DOHH2 (cell line): Measurements from ENCODE around the gene PEMT.

Source experiments
- H3F3A ChIP-seq: fragments of 200-600 bp; sonication (generic), shearing (Covaris generic); 2 replicates; pipeline ENCODE4 v1.6.0; 2016; ENCODE audit warnings: antibody characterized with exemption, mild to moderate bottlenecking; ENCODE audit not compliant: control insufficient read depth, insufficient read depth
- H3K27ac ChIP-seq: fragments of 200-600 bp; sonication (generic); 2 replicates; pipeline ENCODE4 v1.5.1; 2014; ENCODE audit warnings: low read depth, mild to moderate bottlenecking, low read length, moderate library complexity
- H3K27me3 ChIP-seq: fragments of 200-600 bp; sonication (generic); 2 replicates; pipeline ENCODE4 v1.6.1; 2014; ENCODE audit warnings: mild to moderate bottlenecking, low read length, mixed read lengths; ENCODE audit not compliant: control insufficient read depth
- H3K36me3 ChIP-seq: fragments of 200-600 bp; sonication (generic); 2 replicates; pipeline ENCODE4 v1.6.1; 2014; ENCODE audit warnings: mild to moderate bottlenecking, low read length, moderate library complexity, mixed read lengths; ENCODE audit not compliant: control insufficient read depth
- H3K4me1 ChIP-seq: fragments of 200-600 bp; sonication (generic); 2 replicates; pipeline ENCODE4 v1.6.1; 2014; ENCODE audit warnings: mild to moderate bottlenecking, low read length, mixed read lengths; ENCODE audit not compliant: control insufficient read depth
- H3K4me2 ChIP-seq: fragments of 200-600 bp; sonication (generic); 2 replicates; pipeline ENCODE4 v1.6.0; 2014; ENCODE audit warnings: mild to moderate bottlenecking, low read length, moderate library complexity
- H3K4me3 ChIP-seq: fragments of 200-600 bp; sonication (generic); 2 replicates; pipeline ENCODE4 v1.5.1; 2014; ENCODE audit warnings: mild to moderate bottlenecking, low read length, mixed read lengths
- H3K79me2 ChIP-seq: fragments of 200-600 bp; sonication (generic); 2 replicates; pipeline ENCODE4 v1.6.1; 2014; ENCODE audit warnings: mild to moderate bottlenecking, low read length, mixed read lengths; ENCODE audit not compliant: control insufficient read depth
- H3K9me2 ChIP-seq: fragments of 200-600 bp; sonication (generic); replicated peaks from 2 replicates; pipeline ENCODE4 v1.6.1; 2014; ENCODE audit warnings: mild to moderate bottlenecking, low read length, mixed read lengths; ENCODE audit not compliant: control insufficient read depth
- H3K9me3 ChIP-seq: fragments of 200-600 bp; sonication (generic); 2 replicates; pipeline ENCODE4 v1.6.1; 2014; ENCODE audit warnings: antibody characterized with exemption, low read length, mixed read lengths; ENCODE audit not compliant: control insufficient read depth, insufficient read depth
- H4K20me1 ChIP-seq: fragments of 200-600 bp; sonication (generic); 2 replicates; pipeline ENCODE4 v1.6.0; 2014; ENCODE audit warnings: low read depth, mild to moderate bottlenecking, antibody characterized with exemption, low read length, moderate library complexity; ENCODE audit not compliant: control insufficient read depth, insufficient read depth
- EZH2phosphoT487 ChIP-seq: fragments of 200-600 bp; sonication (generic); IDR thresholded peaks from 2 replicates; pipeline ENCODE4 v1.6.1; 2017; ENCODE audit warnings: borderline replicate concordance, mild to moderate bottlenecking, antibody characterized with exemption, low read length, moderate library complexity, mixed read lengths
- TF ChIP-seq, protein P1 (sequence below): fragments of 200-600 bp; sonication (generic); IDR thresholded peaks from one replicate; pipeline ENCODE4 v1.5.1; 2014; ENCODE audit warnings: antibody characterized with exemption, mild to moderate bottlenecking, low read depth, low read length; ENCODE audit not compliant: poor library complexity, severe bottlenecking

The PEMT gene

DNA sequence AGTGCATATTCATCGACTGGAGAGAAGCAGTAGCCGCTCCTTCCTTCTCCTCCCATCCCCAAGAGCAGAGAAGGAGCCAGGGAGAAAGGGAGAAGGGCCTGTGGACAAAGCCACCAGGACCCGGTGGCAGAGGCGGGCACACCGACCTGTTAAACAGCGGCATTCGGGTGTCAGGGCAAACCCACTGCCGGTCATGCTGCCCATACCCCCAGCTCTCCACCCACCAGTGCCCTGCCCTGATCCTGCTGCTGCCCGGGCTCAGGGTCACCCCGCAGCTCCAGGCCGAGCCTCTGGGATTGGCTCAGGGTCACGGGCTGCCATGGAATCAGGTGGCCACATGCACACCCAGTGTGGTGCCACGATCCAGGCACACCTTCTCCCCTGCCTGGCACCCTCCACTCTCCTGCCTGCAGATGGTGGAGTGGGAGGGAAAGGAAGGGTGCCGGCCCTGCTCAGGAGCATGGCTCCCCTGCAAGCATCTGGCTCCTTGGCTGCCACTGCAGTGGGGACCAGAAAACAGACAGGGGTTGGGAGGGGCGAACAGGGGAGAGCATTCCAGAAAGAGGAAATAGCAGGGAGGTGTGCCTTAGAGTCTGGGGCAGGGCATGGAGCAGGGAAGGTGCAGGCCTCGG is 77.0 kb downstream of the PEMT start:
- H3K27ac ChIP-seq: no peak overlapping the region
- H3K4me2 ChIP-seq: no peak overlapping the region
- H3K4me3 ChIP-seq: no peak overlapping the region
- no peaks in the 10 kb centered on the region for H3K9me2 ChIP-seq
- H3K36me3 ChIP-seq: no peaks in the 10 kb centered on the region
- no peaks in the 10 kb centered on the region for H3K27me3 ChIP-seq
- peaks cover 5% of the 10 kb centered on the region; the same call in 1 of the 2 replicates for H3K4me1 ChIP-seq
- H4K20me1 ChIP-seq: no peaks in the 10 kb centered on the region
- H3K79me2 ChIP-seq: no peaks in the 10 kb centered on the region
- H3K9me3 ChIP-seq: no peaks in the 10 kb centered on the region
- H3F3A ChIP-seq: no peaks in the 10 kb centered on the region
- TF ChIP-seq EZH2phosphoT487: no peak
- TF ChIP-seq, protein P1, sequence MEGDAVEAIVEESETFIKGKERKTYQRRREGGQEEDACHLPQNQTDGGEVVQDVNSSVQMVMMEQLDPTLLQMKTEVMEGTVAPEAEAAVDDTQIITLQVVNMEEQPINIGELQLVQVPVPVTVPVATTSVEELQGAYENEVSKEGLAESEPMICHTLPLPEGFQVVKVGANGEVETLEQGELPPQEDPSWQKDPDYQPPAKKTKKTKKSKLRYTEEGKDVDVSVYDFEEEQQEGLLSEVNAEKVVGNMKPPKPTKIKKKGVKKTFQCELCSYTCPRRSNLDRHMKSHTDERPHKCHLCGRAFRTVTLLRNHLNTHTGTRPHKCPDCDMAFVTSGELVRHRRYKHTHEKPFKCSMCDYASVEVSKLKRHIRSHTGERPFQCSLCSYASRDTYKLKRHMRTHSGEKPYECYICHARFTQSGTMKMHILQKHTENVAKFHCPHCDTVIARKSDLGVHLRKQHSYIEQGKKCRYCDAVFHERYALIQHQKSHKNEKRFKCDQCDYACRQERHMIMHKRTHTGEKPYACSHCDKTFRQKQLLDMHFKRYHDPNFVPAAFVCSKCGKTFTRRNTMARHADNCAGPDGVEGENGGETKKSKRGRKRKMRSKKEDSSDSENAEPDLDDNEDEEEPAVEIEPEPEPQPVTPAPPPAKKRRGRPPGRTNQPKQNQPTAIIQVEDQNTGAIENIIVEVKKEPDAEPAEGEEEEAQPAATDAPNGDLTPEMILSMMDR: no peak

DNA sequence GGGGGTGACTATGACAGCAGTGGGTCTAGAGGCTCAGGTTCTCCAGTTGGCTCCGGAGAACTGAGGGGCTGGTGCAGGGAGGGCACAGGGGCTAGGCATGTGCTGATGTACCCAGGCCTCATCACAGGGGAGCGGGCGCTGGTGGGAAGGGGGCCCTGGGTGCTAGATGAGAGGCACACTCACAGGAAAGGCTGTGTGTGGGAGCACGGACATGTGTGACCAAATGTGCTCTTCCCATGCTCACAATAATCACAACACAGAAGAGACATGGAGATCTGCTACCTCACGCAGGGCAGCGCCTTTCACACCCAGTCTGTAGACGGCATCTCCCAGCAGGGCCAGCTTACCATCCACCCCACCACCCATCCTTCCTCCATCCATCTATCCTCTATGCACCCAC is 77.9 kb downstream of the PEMT start:
- no peaks in the 10 kb centered on the region for H3K36me3 ChIP-seq
- no peaks in the 10 kb centered on the region for H3K9me3 ChIP-seq
- H3K79me2 ChIP-seq: no peaks in the 10 kb centered on the region
- TF ChIP-seq, protein P1: no peak
- no peak for TF ChIP-seq EZH2phosphoT487
- H3K4me3 ChIP-seq: no peak overlapping the region
- H4K20me1 ChIP-seq: no peaks in the 10 kb centered on the region
- no peaks in the 10 kb centered on the region for H3K9me2 ChIP-seq
- H3K4me2 ChIP-seq: no peak overlapping the region
- peaks cover 5% of the 10 kb centered on the region; the same call in 1 of the 2 replicates for H3K4me1 ChIP-seq
- no peak overlapping the region for H3K27ac ChIP-seq
- H3F3A ChIP-seq: no peaks in the 10 kb centered on the region
- no peaks in the 10 kb centered on the region for H3K27me3 ChIP-seq

DNA sequence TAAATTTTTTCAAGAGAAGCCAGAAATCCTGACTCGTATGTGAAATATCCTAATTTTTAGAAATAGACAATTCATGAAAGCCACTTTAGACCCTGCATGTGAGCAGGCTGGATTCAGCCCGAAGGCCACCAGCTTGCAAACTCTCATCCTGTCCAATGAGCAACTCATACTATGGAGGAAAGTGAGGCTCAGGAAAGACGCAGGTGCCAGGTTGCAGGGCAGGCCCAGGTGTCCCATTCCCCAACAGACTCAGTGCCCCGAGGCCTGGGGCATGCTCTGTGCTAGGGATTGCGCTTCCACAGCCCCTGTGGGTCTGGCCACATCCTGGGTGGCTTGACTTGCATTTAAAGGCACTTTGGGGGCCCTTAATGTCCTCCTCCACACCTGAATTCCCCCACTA is 78.6 kb downstream of the PEMT start:
- TF ChIP-seq, protein P1: no peak
- TF ChIP-seq EZH2phosphoT487: no peak
- H3K79me2 ChIP-seq: no peaks in the 10 kb centered on the region
- H3K9me2 ChIP-seq: no peaks in the 10 kb centered on the region
- no peak overlapping the region for H3K4me2 ChIP-seq
- no peaks in the 10 kb centered on the region for H3K27me3 ChIP-seq
- H4K20me1 ChIP-seq: no peaks in the 10 kb centered on the region
- H3F3A ChIP-seq: no peaks in the 10 kb centered on the region
- H3K27ac ChIP-seq: no peak overlapping the region
- no peaks in the 10 kb centered on the region for H3K9me3 ChIP-seq
- peaks cover 5% of the 10 kb centered on the region; the same call in 1 of the 2 replicates for H3K4me1 ChIP-seq
- H3K4me3 ChIP-seq: no peak overlapping the region
- H3K36me3 ChIP-seq: no peaks in the 10 kb centered on the region
